Endothelial cell of umbilical vein (primary cell): ENCODE measurements around the gene RPL31. TPM values are rescaled to one million over a fixed set of nuclear protein-coding genes. Genes with fewer than 3 reads are reported as not detected.

ENCODE experiments used
- BruUV-seq: library from RNA; stranded (reverse); fragments of 400-500 nt; replicated peaks from 2 replicates; lab custom pipeline; 2021; lab: Mats Ljungman, UMichigan
- CTCF ChIA-PET: fragments of 300-600, 350-600 bp; sonication (Branson Sonifier 250); formaldehyde crosslinking; loops from one replicate; lab custom pipeline; 2021; ENCODE audit warnings: antibody characterized with exemption, inconsistent platforms; lab: Charles Lee
- POLR2A ChIA-PET: fragments of 300-600, 350-600 bp; sonication (Branson Sonifier 250); formaldehyde crosslinking; loops from one replicate; lab custom pipeline; 2021; ENCODE audit warnings: antibody characterized with exemption, inconsistent platforms; lab: Charles Lee
- DNase-seq: peaks from one replicate; pipeline ENCODE4 v3.0.0-alpha.2; 2011; ENCODE audit warnings: low read depth, low spot score
- FAIRE-seq: peaks from 2 replicates; lab custom pipeline; 2011; peaks lifted over from hg19 to GRCh38; lab: Jason Lieb, UNC
- H2AFZ ChIP-seq: 2 replicates; pipeline ENCODE4 v1.6.0; 2012; ENCODE audit warnings: low read depth, low read length, control low read depth, inconsistent platforms
- H3K27ac ChIP-seq: 2 replicates; pipeline ENCODE4 v1.5.1; 2011; ENCODE audit warnings: low read depth, mild to moderate bottlenecking, control low read depth, low read length, moderate library complexity; ENCODE audit not compliant: insufficient read depth
- H3K27me3 ChIP-seq, 2 experiments: 2 replicates each; pipeline versions ENCODE4 v1.6.0 to v1.6.1; 2011; ENCODE audit warnings: low read length in 2 of 2, mixed read lengths in 1 of 2; ENCODE audit not compliant: control insufficient read depth in 2 of 2, insufficient read depth in 2 of 2
- H3K36me3 ChIP-seq, 2 experiments: 2 replicates in 1 of 2; 3 replicates in 1 of 2; pipeline ENCODE4 v1.5.1; 2011; ENCODE audit warnings: low read length in 2 of 2, mild to moderate bottlenecking in 1 of 2, moderate library complexity in 1 of 2; ENCODE audit not compliant: control insufficient read depth in 2 of 2, insufficient read depth in 2 of 2; ENCODE audit errors: extremely low read depth in 1 of 2
- H3K4me1 ChIP-seq: 3 replicates; pipeline ENCODE4 v1.5.1; 2011; ENCODE audit warnings: mild to moderate bottlenecking, low read length; ENCODE audit not compliant: control insufficient read depth, insufficient read depth; ENCODE audit errors: extremely low read depth
- H3K4me2 ChIP-seq: 2 replicates; pipeline ENCODE4 v1.6.1; 2011; ENCODE audit warnings: low read length, control low read depth, mixed read lengths; ENCODE audit not compliant: insufficient read depth
- H3K4me3 ChIP-seq, 3 experiments: fragments of 200-600 bp in 1 of 3; sonication (generic), shearing (Covaris generic) in 1 of 3; replicated peaks in 1 of 3; 2 replicates each; pipeline ENCODE4 v1.5.1; 2011 to 2016; ENCODE audit warnings: control low read depth in 3 of 3, low read length in 3 of 3, mild to moderate bottlenecking in 2 of 3, inconsistent platforms in 1 of 3, low read depth in 1 of 3, moderate library complexity in 1 of 3; ENCODE audit not compliant: insufficient read depth in 1 of 3
- H3K79me2 ChIP-seq: 2 replicates; pipeline ENCODE4 v1.6.0; 2012; ENCODE audit warnings: low read length, inconsistent platforms; ENCODE audit not compliant: control insufficient read depth, insufficient read depth
- H3K9ac ChIP-seq: replicated peaks from 2 replicates; pipeline ENCODE3; 2011; ENCODE audit warnings: low read length, control low read depth; ENCODE audit not compliant: insufficient read depth; ENCODE audit errors: extremely low read depth
- H3K9me1 ChIP-seq: replicated peaks from 3 replicates; pipeline ENCODE4 v1.6.0; 2011; ENCODE audit warnings: mild to moderate bottlenecking, low read length; ENCODE audit not compliant: control insufficient read depth, insufficient read depth; ENCODE audit errors: extremely low read depth
- H3K9me3 ChIP-seq: replicated peaks from 2 replicates; pipeline ENCODE4 v1.5.1; 2012; ENCODE audit warnings: low read length, inconsistent platforms; ENCODE audit not compliant: control insufficient read depth, insufficient read depth
- H4K20me1 ChIP-seq: replicated peaks from 2 replicates; pipeline ENCODE3; 2011; ENCODE audit warnings: mild to moderate bottlenecking, low read length; ENCODE audit not compliant: control insufficient read depth, insufficient read depth; ENCODE audit errors: extremely low read depth
- FOS ChIP-seq: IDR thresholded peaks from 2 replicates; pipeline ENCODE4 v1.6.1; 2011; ENCODE audit warnings: mild to moderate bottlenecking, low read length, moderate library complexity, borderline replicate concordance; ENCODE audit not compliant: insufficient read depth
- dilution Hi-C: fragments of 300-500 bp; cut with MboI; formaldehyde crosslinking; loops from one replicate; pipeline ENCODE4 v1.15.0; 2019; ENCODE audit warnings: low sequenced_read_pairs; ENCODE audit not compliant: extremely low pct_ligation_motif_present
- intact Hi-C: fragments of 100-400 bp; cut with micrococcal nuclease; formaldehyde crosslinking; loops from one replicate; pipeline ENCODE4 v1.10.0; 2022
- polyA plus RNA-seq, 4 experiments: library from polyadenylated mRNA; depleted of rRNA in 3 of 4; stranded (reverse) in 3 of 4; unstranded in 1 of 4; fragments of >200 nt; gene quantifications; 2 replicates each; pipeline versions ENCODE4 v1.2.1 to v1.2.3, GENCODE V29; 2011 to 2012; ENCODE audit warnings: missing spikeins in 1 of 4
- total RNA-seq: library from RNA; stranded (reverse); gene quantifications from 2 replicates; pipeline ENCODE4 v1.2.3, GENCODE V29; 2021

Gene RPL31
- total and polyA plus RNA-seq, 2 donors (not counting 3 experiments of a cell fraction or from before 2014, with no cell fraction given): 1,137 to 1,355 TPM

- H3K9me3 ChIP-seq: no peaks in the 10 kb centered on the region
- H4K20me1 ChIP-seq: no peaks in the 10 kb centered on the region
- DNase-seq (no peak), FAIRE-seq (no peak)
- ChIA-PET POLR2A (no interaction called here), CTCF (no interaction called here)
- TF ChIP-seq FOS: no peak
- no peak overlapping the region for H2AFZ ChIP-seq
- dilution Hi-C loops: no loop called here
- H3K4me1 ChIP-seq: no peaks in the 10 kb centered on the region
- no peaks in the 10 kb centered on the region for H3K27me3 ChIP-seq
- peaks cover 4 to 6% of the 10 kb centered on the region in 2 experiments for H3K36me3 ChIP-seq
- no peak overlapping the region for H3K4me3 ChIP-seq
- no peaks in the 10 kb centered on the region for H3K9me1 ChIP-seq
- no peaks in the 10 kb centered on the region for H3K79me2 ChIP-seq
- H3K27ac ChIP-seq: no peak overlapping the region
- no peak overlapping the region for H3K9ac ChIP-seq
- no peak overlapping the region for H3K4me2 ChIP-seq
- BruUV-seq: no TSS peak
- intact Hi-C loops: no loop called here
These were observed 51.0 kb downstream of the RPL31 start for GRCh38 chr2:101053117-101053516.

Other genes starting within 250 kb of the RPL31 start
- 34.4 and 53.9 TPM in 2 replicates for gene NPAS2, start 182.2 kb upstream of the RPL31 start, total RNA-seq
- gene NPAS2, start 182.2 kb upstream of the RPL31 start, polyA plus RNA-seq: 29.0 and 34.7 TPM in 2 replicates
- 30.6 and 32.1 TPM in 2 replicates for gene TBC1D8, start 149.1 kb downstream of the RPL31 start, total RNA-seq
- gene TBC1D8, start 149.1 kb downstream of the RPL31 start, polyA plus RNA-seq: 26.0 and 28.5 TPM in 2 replicates